Ramos (cell line): ENCODE measurements around the gene SLC39A11.
"Not testable (repeated sequence)": the region's sequence is repeated elsewhere in the genome, so short reads cannot be mapped to it uniquely, and the experiment has no call there.

Source experiments
- in situ Hi-C: fragments of 300-500 bp; cut with MboI; formaldehyde crosslinking; loops from one replicate; pipeline ENCODE4 v1.14.3; 2022; ENCODE audit warnings: low sequenced_read_pairs; ENCODE audit not compliant: unreplicated experiment

SLC39A11 gene

GRCh38 chr17:72962106-72962505, 130.4 kb downstream of the SLC39A11 start:
- in situ Hi-C loops: no loop called here

DNA sequence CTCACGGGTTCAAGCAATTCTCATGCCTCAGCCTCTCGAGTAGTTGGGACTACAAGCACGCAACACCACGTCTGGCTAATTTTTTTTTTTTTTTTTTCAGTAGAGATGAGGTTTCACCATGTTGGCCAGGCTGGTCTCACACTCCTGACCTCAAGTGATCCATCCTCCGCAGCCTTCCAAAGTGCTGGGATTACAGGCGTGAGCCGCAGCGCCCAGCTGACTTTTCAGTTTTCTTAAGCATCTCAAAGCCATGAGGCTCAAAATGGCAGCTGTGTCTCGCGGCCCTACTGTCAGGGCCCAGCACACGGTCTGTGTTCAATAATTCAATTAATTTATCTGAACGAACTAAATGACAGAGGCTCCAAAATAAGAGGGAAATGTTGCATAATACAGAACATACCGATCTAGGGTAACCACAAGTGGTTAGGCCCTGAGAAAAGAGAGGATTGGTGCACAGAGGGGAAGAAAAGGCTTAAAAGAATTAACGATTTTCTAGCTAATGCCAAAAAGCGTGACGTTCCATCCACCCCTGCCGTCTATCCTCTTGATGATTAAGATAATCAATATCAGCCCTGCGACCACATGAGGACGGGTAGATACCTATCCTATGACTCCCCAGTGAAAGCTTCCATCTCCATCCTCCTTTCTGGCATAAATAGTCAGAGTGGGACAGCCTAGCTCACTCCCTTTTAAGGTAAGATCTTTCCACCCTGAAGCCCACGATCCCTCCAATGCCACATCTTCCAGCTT, 136.9 kb downstream of the SLC39A11 start:
- in situ Hi-C loops: no loop called here

- in situ Hi-C loops: no loop called here
Observed at GRCh38 chr17:72954579-72954978, 137.9 kb downstream of the SLC39A11 start.

GRCh38 chr17:72953621-72954020, 138.9 kb downstream of the SLC39A11 start:
- in situ Hi-C loops: no loop called here

- in situ Hi-C loops: no loop called here
Observed at GRCh38 chr17:72952641-72953315, 139.7 kb downstream of the SLC39A11 start.

DNA sequence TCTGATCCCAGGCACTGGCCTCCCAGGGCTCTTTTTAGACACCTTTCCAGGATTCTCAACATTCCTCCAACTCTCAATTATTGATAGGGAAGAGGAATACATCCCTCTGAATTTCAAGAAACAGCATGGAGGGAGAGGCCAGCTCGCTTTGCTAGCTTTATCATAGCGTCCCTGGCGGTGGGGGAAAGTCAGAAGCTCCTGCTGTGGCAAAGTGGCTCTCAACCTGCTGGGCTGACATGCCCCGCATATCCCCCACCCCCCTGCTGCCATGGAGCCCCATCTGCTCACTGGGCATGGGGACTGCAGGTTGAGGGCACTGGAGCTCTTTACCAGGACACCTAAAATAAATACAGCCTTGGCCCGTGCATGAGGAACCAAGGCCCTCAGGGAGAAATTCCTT, 140.3 kb downstream of the SLC39A11 start:
- in situ Hi-C loops: no loop called here

GRCh38 chr17:72950242-72950931, 142.1 kb downstream of the SLC39A11 start:
- in situ Hi-C loops: no loop called here

DNA sequence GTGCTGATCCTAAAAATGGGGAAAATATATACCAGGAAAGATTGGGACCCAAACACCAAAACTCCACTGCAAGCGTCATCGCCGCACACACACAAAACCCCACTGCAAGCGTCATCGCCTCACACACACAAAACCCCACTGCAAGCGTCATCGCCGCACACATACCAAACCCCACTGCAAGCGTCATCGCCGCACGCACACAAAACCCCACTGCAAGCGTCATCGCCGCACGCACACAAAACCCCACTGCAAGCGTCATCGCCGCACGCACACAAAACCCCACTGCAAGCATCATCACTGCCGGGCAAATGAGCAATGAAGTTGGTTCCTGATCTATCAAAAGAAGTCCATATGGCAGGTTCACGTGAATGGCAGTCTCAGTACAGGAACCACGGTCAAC, 144.4 kb downstream of the SLC39A11 start:
- in situ Hi-C loops: no loop called here

DNA sequence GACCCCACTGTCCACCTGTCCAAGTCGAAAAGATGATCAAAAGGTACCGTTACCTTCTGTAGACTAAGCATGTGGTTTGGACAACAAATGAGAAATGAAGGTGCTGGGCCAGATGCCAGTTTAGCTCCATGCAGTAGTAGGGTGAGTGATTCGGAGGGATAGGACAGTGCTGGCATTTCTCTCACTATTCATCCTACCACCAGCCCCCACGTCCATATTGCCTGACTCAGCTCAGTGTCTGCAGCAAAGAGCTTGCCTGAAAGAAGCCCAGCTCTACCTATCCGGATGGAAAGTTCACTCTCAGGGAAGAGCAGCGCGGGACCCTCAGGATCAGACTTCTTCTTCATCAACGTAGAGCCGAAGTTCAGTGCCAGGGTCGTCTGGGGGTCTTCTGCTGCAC, 145.0 kb downstream of the SLC39A11 start:
- in situ Hi-C loops: no loop called here

- in situ Hi-C loops: no loop called here
Observed at GRCh38 chr17:72946696-72947095, 145.8 kb downstream of the SLC39A11 start.

GRCh38 chr17:72946156-72946555, 146.3 kb downstream of the SLC39A11 start:
- in situ Hi-C loops: no loop called here

DNA sequence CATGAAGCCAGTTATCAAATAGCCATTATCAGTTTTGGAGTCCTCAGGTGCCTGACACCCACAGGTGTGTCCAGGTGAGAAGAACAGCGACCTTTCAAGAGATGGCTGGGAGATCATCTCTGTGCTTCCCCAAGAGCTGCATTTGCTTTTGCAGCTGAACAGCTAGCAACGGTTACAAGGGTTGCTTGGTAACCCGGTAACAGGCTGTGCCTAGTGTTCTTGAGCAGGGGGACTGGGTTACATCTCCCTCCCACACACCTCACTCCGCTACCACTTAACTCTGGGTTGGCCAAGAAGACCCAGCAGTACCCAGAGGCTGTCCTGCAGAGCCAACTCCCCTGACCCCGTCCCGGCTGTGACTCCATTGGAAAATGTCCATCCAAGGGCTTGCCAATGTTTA, 147.0 kb downstream of the SLC39A11 start:
- in situ Hi-C loops: no loop called here

DNA sequence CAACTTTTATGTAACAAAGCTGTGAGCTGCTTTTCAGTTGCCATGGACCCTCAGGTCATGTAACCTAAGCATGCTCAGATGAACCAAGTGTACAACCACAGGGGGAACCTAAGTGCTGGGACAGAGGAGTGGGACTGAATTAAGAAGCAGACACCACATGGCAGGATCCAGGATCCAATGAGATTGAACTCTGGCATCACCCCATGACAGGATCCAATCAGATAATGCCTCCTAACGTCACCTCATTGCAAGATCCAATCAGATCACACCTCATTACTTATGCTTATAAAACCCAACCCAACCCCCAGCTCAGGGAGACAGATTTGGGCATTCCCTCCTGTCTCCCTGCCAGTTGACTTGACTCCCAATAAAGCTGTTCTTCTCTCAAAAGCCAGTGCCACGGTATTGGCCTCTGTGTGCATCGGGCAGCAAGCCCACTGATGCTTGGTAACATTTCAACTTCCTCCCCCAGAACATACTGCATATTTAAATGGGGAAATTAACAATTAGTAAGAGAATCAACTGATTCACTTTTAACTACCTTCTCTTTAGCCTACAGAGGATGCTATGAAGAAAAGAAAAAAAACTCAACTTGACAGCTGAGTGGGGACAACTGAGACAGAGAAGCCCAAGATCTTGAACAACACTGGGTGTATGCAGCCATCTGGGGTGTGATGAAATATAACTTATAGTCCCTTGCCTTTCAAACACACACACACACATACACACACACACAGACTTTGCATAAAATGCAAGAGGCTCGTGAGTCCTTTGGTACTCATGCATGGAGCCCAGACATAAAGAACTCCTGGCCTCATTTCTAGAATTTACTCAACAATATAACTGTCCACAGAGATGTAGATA, 148.4 kb downstream of the SLC39A11 start:
- in situ Hi-C loops: no loop called here

- in situ Hi-C loops: no loop called here
Observed at GRCh38 chr17:72942579-72942978, 149.9 kb downstream of the SLC39A11 start.

DNA sequence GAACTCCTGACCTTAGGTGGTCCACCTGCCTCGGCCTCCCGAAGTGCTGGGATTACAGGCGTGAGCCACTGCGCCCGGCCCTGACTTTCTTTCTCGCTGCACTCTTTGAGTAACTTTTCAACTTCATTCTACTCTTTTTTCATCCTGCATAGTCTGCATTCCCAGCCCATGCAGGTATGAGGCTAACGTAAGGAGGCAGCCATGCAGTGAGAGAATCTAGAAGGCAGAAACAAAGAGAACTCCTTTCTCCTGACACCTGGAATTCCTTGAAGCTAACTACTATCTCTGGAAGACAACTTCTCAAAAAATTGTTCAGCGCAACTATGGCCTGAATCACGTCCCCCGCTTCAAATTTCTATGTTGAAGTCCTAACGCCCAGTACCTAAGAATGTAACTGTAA, 152.0 kb downstream of the SLC39A11 start:
- in situ Hi-C loops: no loop called here

DNA sequence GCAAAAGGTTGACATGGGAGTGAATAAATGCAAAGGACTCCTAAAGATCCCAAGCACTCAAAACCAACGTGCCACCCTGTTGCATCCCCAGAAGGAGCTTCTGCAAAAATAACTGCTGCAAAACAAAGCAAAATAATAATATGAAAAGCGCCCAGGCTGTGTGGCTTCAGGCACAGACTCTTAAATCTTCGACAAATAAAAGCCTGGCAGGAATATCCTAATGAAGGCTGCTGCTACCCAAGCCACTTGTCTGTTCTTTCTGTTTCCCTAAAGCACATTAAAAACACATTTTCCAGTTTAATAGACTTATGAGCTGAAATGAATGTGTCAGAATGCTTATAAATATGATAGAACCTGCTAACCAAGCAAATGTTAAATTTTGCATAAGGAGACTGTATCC, 154.0 kb downstream of the SLC39A11 start:
- in situ Hi-C loops: no loop called here

- in situ Hi-C loops: no loop called here
Observed at GRCh38 chr17:72937707-72938106, 154.8 kb downstream of the SLC39A11 start.

GRCh38 chr17:72937254-72937653, 155.2 kb downstream of the SLC39A11 start:
- in situ Hi-C loops: not testable (repeated sequence)

DNA sequence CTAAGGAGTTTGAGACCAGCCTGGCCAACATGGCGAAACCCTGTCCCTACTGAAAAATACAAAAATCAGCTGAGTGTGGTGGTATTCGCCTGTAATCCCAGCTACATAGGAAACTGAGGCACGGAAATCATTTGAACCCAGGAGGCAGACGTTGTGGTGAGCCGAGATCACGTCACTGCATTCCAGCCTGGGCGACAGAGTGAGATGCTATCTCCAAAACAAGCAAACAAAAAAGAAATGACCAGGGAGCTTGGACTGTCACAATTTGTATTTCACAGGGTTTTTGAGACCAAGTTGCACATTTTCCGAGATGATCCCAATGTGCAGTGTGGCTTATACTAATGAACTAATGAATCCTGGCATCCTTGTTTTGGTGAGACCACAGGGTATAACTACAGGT, 156.5 kb downstream of the SLC39A11 start:
- in situ Hi-C loops: no loop called here

DNA sequence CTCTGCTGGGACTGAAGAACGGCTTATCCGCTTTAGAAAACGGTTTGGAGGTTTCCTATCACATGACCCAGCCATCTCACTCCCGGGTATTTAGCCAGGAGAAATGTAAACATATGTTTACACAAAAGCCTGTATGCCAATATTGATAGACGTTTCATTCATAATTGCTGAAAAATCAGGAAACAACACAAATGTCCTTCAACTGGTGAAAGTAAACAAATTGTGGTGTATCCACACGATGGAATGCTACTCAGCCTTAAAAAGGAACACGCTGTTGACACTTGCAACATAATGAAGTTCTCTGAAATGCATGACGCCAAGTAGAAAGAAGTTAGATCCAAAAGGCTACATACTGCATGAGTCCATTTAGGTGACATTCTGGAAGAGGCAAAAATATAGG, 157.6 kb downstream of the SLC39A11 start:
- in situ Hi-C loops: no loop called here
